M059J (cell line): ENCODE data around the gene LHX6. TPM values are rescaled to one million over a fixed set of nuclear protein-coding genes. Genes with fewer than 3 reads are reported as not detected.

Source experiments
- DNase-seq: peaks from one replicate; pipeline ENCODE4 v3.0.0-alpha.2; 2012; ENCODE audit warnings: low read depth
- total RNA-seq: library from RNA; depleted of rRNA; stranded (reverse); fragments of >200 nt; shearing (Covaris generic); gene quantifications from 2 replicates; pipeline ENCODE4 v1.2.3, GENCODE V29; 2014; rRNA removed

Gene LHX6
- 0.05 and 0.37 TPM in 2 replicates for total RNA-seq

- peak; percentile 56 for DNase-seq
These were observed at the start of gene LHX6 for GRCh38 chr9:122228568-122229484. TSS of gene LHX6 (minus strand) at chr9:122228957. CDS start at chr9:122228740, 217 bp downstream.

GRCh38 chr9:122277285-122277897 is 48.6 kb upstream of the LHX6 start:
- DNase-seq, result no peak

GRCh38 chr9:122276096-122276495 is 47.3 kb upstream of the LHX6 start:
- peak; percentile 69 for DNase-seq

- DNase-seq, result no peak
These were observed 45.3 kb upstream of the LHX6 start for GRCh38 chr9:122274055-122274454.

GRCh38 chr9:122268041-122268814 is 39.5 kb upstream of the LHX6 start:
- no peak for DNase-seq

- peak; percentile 50 for DNase-seq
These were observed 36.6 kb upstream of the LHX6 start for GRCh38 chr9:122265149-122265915.

- peak; percentile 90 for DNase-seq
These were observed 35.8 kb upstream of the LHX6 start, which contains the start of the genes MRRF and RBM18 for GRCh38 chr9:122264360-122265148. TSS of gene MRRF (plus strand) at chr9:122264882. CDS start at chr9:122270892, 6,010 bp downstream. TSS of gene RBM18 (minus strand) at chr9:122264840. CDS start at chr9:122261492, 3,348 bp downstream.

- peak; percentile 7 for DNase-seq
These were observed 35.1 kb upstream of the LHX6 start for GRCh38 chr9:122263699-122264349.

- DNase-seq, result no peak
These were observed 33.3 kb upstream of the LHX6 start for GRCh38 chr9:122262073-122262472.

GRCh38 chr9:122261469-122261881 is 32.7 kb upstream of the LHX6 start:
- peak; percentile 73 for DNase-seq

- DNase-seq, result no peak
These were observed 30.2 kb upstream of the LHX6 start for GRCh38 chr9:122258886-122259415.

- DNase-seq, result no peak
These were observed 27.4 kb upstream of the LHX6 start for GRCh38 chr9:122256206-122256605.

- no peak for DNase-seq
These were observed 26.0 kb upstream of the LHX6 start for GRCh38 chr9:122254761-122255160.

- DNase-seq, result no peak
These were observed 24.0 kb upstream of the LHX6 start for GRCh38 chr9:122252796-122253195.

GRCh38 chr9:122251351-122251750 is 22.6 kb upstream of the LHX6 start:
- no peak for DNase-seq

GRCh38 chr9:122248448-122248865 is 19.7 kb upstream of the LHX6 start:
- DNase-seq, result no peak

- no peak for DNase-seq
These were observed 17.9 kb upstream of the LHX6 start for GRCh38 chr9:122246666-122247065.

GRCh38 chr9:122244349-122244748 is 15.6 kb upstream of the LHX6 start:
- DNase-seq, result no peak

- DNase-seq, result no peak
These were observed 11.0 kb upstream of the LHX6 start for GRCh38 chr9:122239722-122240121.

GRCh38 chr9:122236681-122237080 is 7.9 kb upstream of the LHX6 start:
- DNase-seq, result no peak
